B cell (primary cell): ENCODE measurements around the gene MRM1. TPM values are rescaled to one million over a fixed set of nuclear protein-coding genes. Genes with fewer than 3 reads are reported as not detected.

Source experiments
- ATAC-seq: fragments of 200-7000 bp; cut with Tn5 transposase; one replicate; pipeline ENCODE4 v1.10.0; 2021; ENCODE audit warnings: low read depth, mild to moderate bottlenecking, moderate number of reproducible peaks, moderate library complexity
- CTCF ChIA-PET: fragments of 350-600 bp; sonication (Branson Sonifier 250); formaldehyde crosslinking; loops from one replicate; lab custom pipeline; 2021; ENCODE audit warnings: antibody characterized with exemption, inconsistent platforms; lab: Charles Lee
- POLR2A ChIA-PET: fragments of 350-600 bp; sonication (Branson Sonifier 250); formaldehyde crosslinking; loops from one replicate; lab custom pipeline; 2021; ENCODE audit warnings: antibody characterized with exemption; lab: Charles Lee
- DNase-seq: peaks from one replicate; pipeline ENCODE4 v3.0.0; 2013
- H2AFZ ChIP-seq: 2 replicates; pipeline ENCODE4 v1.6.1; 2012; ENCODE audit warnings: mild to moderate bottlenecking, low read depth, low read length; ENCODE audit not compliant: insufficient read depth, poor library complexity, severe bottlenecking
- H3K27ac ChIP-seq, 2 donors: 1 replicate in 1 of 2; 2 replicates in 1 of 2; pipeline ENCODE4 v1.5.1; 2012 to 2013; ENCODE audit warnings: low read length in 2 of 2, mild to moderate bottlenecking in 2 of 2, moderate library complexity in 1 of 2
- H3K27me3 ChIP-seq, 4 experiments: fragments of 200-600 bp in 1 of 4; sonication (generic) in 1 of 4; replicated peaks in 1 of 4; 1 replicate in 2 of 4; 2 replicates in 2 of 4; pipeline versions ENCODE4 v1.6.1 to v1.7.0; 2013 to 2016; ENCODE audit warnings: low read length in 3 of 4, mild to moderate bottlenecking in 2 of 4, mixed read lengths in 1 of 4, moderate library complexity in 1 of 4; ENCODE audit not compliant: insufficient read depth in 4 of 4, control insufficient read depth in 3 of 4; ENCODE audit errors: control extremely low read depth in 1 of 4
- H3K36me3 ChIP-seq, 2 experiments: replicated peaks in 1 of 2; 1 replicate in 1 of 2; 2 replicates in 1 of 2; pipeline versions ENCODE4 v1.6.1 to v1.7.1; 2013; ENCODE audit warnings: low read length in 1 of 2; ENCODE audit not compliant: insufficient read depth in 2 of 2, control insufficient read depth in 1 of 2; ENCODE audit errors: control extremely low read depth in 1 of 2, extremely low read depth in 1 of 2
- H3K4me1 ChIP-seq, 2 donors: fragments of 200-600 bp in 1 of 2; sonication (generic) in 1 of 2; 1 replicate in 1 of 2; 2 replicates in 1 of 2; pipeline versions ENCODE4 v1.5.1 to v1.6.1; 2013 to 2017; ENCODE audit warnings: low read length in 2 of 2; ENCODE audit not compliant: control insufficient read depth in 2 of 2, insufficient read depth in 2 of 2
- H3K4me2 ChIP-seq: replicated peaks from 2 replicates; pipeline ENCODE3; 2012; ENCODE audit warnings: mild to moderate bottlenecking, low read depth, low read length; ENCODE audit not compliant: poor library complexity, severe bottlenecking
- H3K4me3 ChIP-seq, 5 experiments: fragments of 200-600 bp in 1 of 5; sonication (generic) in 1 of 5; 1 replicate in 3 of 5; 2 replicates in 2 of 5; pipeline versions ENCODE4 v1.5.1 to v1.7.0; 2011 to 2016; ENCODE audit warnings: low read length in 4 of 5, mild to moderate bottlenecking in 4 of 5, low read depth in 2 of 5, control low read depth in 1 of 5, moderate library complexity in 1 of 5; ENCODE audit not compliant: insufficient read depth in 1 of 5; ENCODE audit errors: control extremely low read depth in 1 of 5, extremely low read depth in 1 of 5
- H3K79me2 ChIP-seq: fragments of 200-600 bp; sonication (generic); one replicate; pipeline ENCODE4 v1.6.0; 2016; ENCODE audit warnings: low read length; ENCODE audit not compliant: control insufficient read depth, insufficient read depth
- H3K9ac ChIP-seq: fragments of 200-600 bp; sonication (generic); 2 replicates; pipeline ENCODE4 v1.6.1; 2017; ENCODE audit warnings: mild to moderate bottlenecking, low read length, moderate library complexity
- H3K9me3 ChIP-seq, 3 donors: one replicate each; pipeline versions ENCODE4 v1.6.1 to v1.7.1; 2013; ENCODE audit warnings: low read length in 2 of 3; ENCODE audit not compliant: control insufficient read depth in 2 of 3, insufficient read depth in 1 of 3; ENCODE audit errors: control extremely low read depth in 1 of 3
- H4K20me1 ChIP-seq: 2 replicates; pipeline ENCODE4 v1.6.0; 2012; ENCODE audit warnings: mild to moderate bottlenecking, low read length; ENCODE audit not compliant: insufficient read depth, control insufficient read depth, poor library complexity, severe bottlenecking
- H3K27ac Mint-ChIP-seq: one replicate; pipeline ENCODE4 v1.8.0; 2021; ENCODE audit warnings: mixed read lengths
- H3K27me3 Mint-ChIP-seq: one replicate; pipeline ENCODE4 v1.8.0; 2021; ENCODE audit warnings: mixed read lengths
- H3K4me1 Mint-ChIP-seq: one replicate; pipeline ENCODE4 v1.8.0; 2021; ENCODE audit warnings: mixed read lengths
- H3K4me3 Mint-ChIP-seq: one replicate; pipeline ENCODE4 v1.8.0; 2021; ENCODE audit warnings: mixed read lengths
- H3K9me3 Mint-ChIP-seq: one replicate; pipeline ENCODE4 v1.8.0; 2022; ENCODE audit warnings: mixed read lengths; ENCODE audit not compliant: insufficient read depth
- CTCF ChIP-seq: fragments of 200-600 bp; IDR thresholded peaks from one replicate; pipeline ENCODE4 v1.8.0; 2022; ENCODE audit warnings: antibody characterized with exemption, mild to moderate bottlenecking
- EZH2 ChIP-seq: IDR thresholded peaks from 2 replicates; pipeline ENCODE4 v1.6.1; 2012; ENCODE audit warnings: borderline replicate concordance, low read depth, mild to moderate bottlenecking, moderate library complexity, low read length; ENCODE audit not compliant: insufficient read depth, poor library complexity, severe bottlenecking
- WGBS: methylation state at CpG from one replicate; pipeline ENCODE4 v1.1.5; 2013; ENCODE audit warnings: missing lambda C conversion rate; ENCODE audit not compliant: insufficient coverage; 5-methylcytosine and 5-hydroxymethylcytosine counted together
- intact Hi-C: fragments of 100-400 bp; cut with micrococcal nuclease; formaldehyde crosslinking; loops from one replicate; pipeline ENCODE4 v1.10.0; 2022
- polyA plus RNA-seq: library from polyadenylated mRNA; depleted of rRNA; stranded (reverse); fragments of >200 nt; gene quantifications from 2 replicates; pipeline ENCODE4 v1.2.3, GENCODE V29; 2012
- total RNA-seq, 2 donors: library from RNA; stranded (reverse); fragments of 120-200 nt in 1 of 2; gene quantifications; 1 replicate in 1 of 2; 2 replicates in 1 of 2; pipeline versions ENCODE4 v1.2.3 to v1.2.4, GENCODE V29; 2013 to 2022

MRM1 gene
- total and polyA plus RNA-seq, 2 donors (not counting 1 experiment from before 2014, with no cell fraction given), result 9.1 to 14.4 TPM

DNA sequence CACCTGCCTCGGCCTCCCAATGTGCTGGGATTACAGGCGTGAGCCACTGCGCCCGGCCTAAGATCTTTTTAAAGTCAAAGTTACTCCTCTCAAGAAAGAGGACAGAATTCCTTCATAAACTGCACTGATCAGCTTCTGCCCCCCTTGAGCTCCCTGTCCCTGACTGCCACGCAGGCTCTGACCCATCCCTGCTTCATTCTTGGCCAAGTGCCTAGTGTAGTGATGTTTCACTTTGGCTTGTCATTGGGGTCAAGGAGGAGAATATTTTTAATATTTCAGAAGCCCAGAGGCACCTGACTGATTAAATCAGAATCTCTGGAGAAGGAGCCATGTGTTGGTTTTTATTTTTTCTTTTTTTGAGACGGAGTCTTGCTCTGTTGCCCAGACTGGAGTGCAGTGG lies 9.1 kb downstream of the MRM1 start:
- ATAC-seq (no peak), DNase-seq (no peak)
- H3K36me3 ChIP-seq, result no peaks in the 10 kb centered on the region
- H3K9me3 ChIP-seq, result no peaks in the 10 kb centered on the region
- H3K4me1 ChIP-seq, result peaks cover 0 to 12% of the 10 kb centered on the region in 2 donors
- Mint-ChIP-seq H3K27ac (no peak overlapping the region), H3K9me3 (no peaks in the 10 kb centered on the region), H3K4me3 (no peak overlapping the region), H3K27me3 (no peaks in the 10 kb centered on the region), H3K4me1 (peaks cover 18% of the 10 kb centered on the region)
- peaks cover 10% of the 10 kb centered on the region for H3K79me2 ChIP-seq
- WGBS, result 96% methylated on average over 4 of the region's 6 CpGs
- no peak overlapping the region for H3K27ac ChIP-seq
- no peaks in the 10 kb centered on the region for H3K27me3 ChIP-seq
- H2AFZ ChIP-seq, result no peak overlapping the region
- intact Hi-C loops, result no loop called here
- peaks cover 5% of the 10 kb centered on the region for H4K20me1 ChIP-seq
- no peak for TF ChIP-seq EZH2
- TF ChIP-seq CTCF, result no peak
- H3K4me2 ChIP-seq, result no peak overlapping the region
- no peak overlapping the region for H3K4me3 ChIP-seq
- POLR2A ChIA-PET, result no interaction called here
- CTCF ChIA-PET, result interaction anchor here (1.1 to 1.5 kb wide), 3 partner anchors 9 to 438 kb away, joined by 3 to 4 read pairs (median 4); partner anchors contain the start of gene MRM1
- H3K9ac ChIP-seq, result no peak overlapping the region

- H3K4me1 Mint-ChIP-seq, result peaks cover 11% of the 10 kb centered on the region
- ChIA-PET POLR2A (no interaction called here), CTCF (interaction anchor here (1.1 to 1.5 kb wide), 3 partner anchors 9 to 437 kb away, joined by 3 to 4 read pairs (median 4); partner anchors contain the start of gene MRM1)
- H3K9me3 ChIP-seq, result no peaks in the 10 kb centered on the region
- H3K36me3 ChIP-seq, result no peaks in the 10 kb centered on the region
- no peaks in the 10 kb centered on the region for H3K79me2 ChIP-seq
- H3K4me1 ChIP-seq, result peaks cover 0 to 12% of the 10 kb centered on the region in 2 donors
- no peak overlapping the region for H3K4me2 ChIP-seq
- no peak overlapping the region for H3K9ac ChIP-seq
- no peak overlapping the region for H2AFZ ChIP-seq
- no peak for DNase-seq
- no peak for ATAC-seq
- H3K27me3 ChIP-seq, result no peaks in the 10 kb centered on the region
- 84% methylated on average over 5 of the region's 9 CpGs for WGBS
- no peak overlapping the region for H3K27ac ChIP-seq
- H4K20me1 ChIP-seq, result no peaks in the 10 kb centered on the region
- intact Hi-C loops, result no loop called here
- no peak overlapping the region for H3K4me3 Mint-ChIP-seq
- no peaks in the 10 kb centered on the region for H3K27me3 Mint-ChIP-seq
- no peak overlapping the region for H3K4me3 ChIP-seq
- no peak for TF ChIP-seq CTCF
- TF ChIP-seq EZH2, result no peak
- H3K27ac Mint-ChIP-seq, result no peak overlapping the region
- H3K9me3 Mint-ChIP-seq, result no peaks in the 10 kb centered on the region
Measured at GRCh38 chr17:36611345-36612072, 10.1 kb downstream of the MRM1 start.
